GM21515 (cell line): ENCODE results near the gene IFNK.
A peak's percentile ranks its signal among the peaks of the same experiment; 100 is the strongest.
"Not testable (repeated sequence)": the region's sequence is repeated elsewhere in the genome, so short reads cannot be mapped to it uniquely, and the experiment has no call there.

Source experiments
- ATAC-seq: cut with Tn5 transposase; IDR thresholded peaks from one replicate; pipeline ENCODE4 v1.9.1; 2021; ENCODE audit not compliant: unreplicated experiment

The IFNK gene

GRCh38 chr9:27524236-27524635 is at the start of gene IFNK:
TSS of gene IFNK (plus strand) at chr9:27524290. CDS start at chr9:27524337, 47 bp downstream.
- ATAC-seq: no peak

- no peak for ATAC-seq
Observed at GRCh38 chr9:27474305-27474704, 49.8 kb upstream of the IFNK start.

GRCh38 chr9:27475057-27475595 is 49.0 kb upstream of the IFNK start:
- no peak for ATAC-seq

- ATAC-seq: no peak
Observed at GRCh38 chr9:27476870-27477515, 47.1 kb upstream of the IFNK start.

GRCh38 chr9:27478322-27478721 is 45.8 kb upstream of the IFNK start:
- no peak for ATAC-seq

- no peak for ATAC-seq
Observed at GRCh38 chr9:27482709-27483108, 41.4 kb upstream of the IFNK start.

GRCh38 chr9:27483576-27483975 is 40.5 kb upstream of the IFNK start:
- ATAC-seq: no peak

- peak; percentile 88 for ATAC-seq
Observed at GRCh38 chr9:27485158-27485557, 38.9 kb upstream of the IFNK start.

- ATAC-seq: no peak
Observed at GRCh38 chr9:27487128-27487640, 36.9 kb upstream of the IFNK start.

- ATAC-seq: no peak
Observed at GRCh38 chr9:27487927-27488326, 36.2 kb upstream of the IFNK start.

GRCh38 chr9:27489087-27489876 is 34.8 kb upstream of the IFNK start:
- peak; percentile 64 for ATAC-seq

- no peak for ATAC-seq
Observed at GRCh38 chr9:27491154-27491553, 32.9 kb upstream of the IFNK start.

GRCh38 chr9:27495480-27496134 is 28.5 kb upstream of the IFNK start:
- no peak for ATAC-seq

GRCh38 chr9:27496135-27496504 is 28.0 kb upstream of the IFNK start:
- ATAC-seq: no peak

GRCh38 chr9:27497883-27498417 is 26.1 kb upstream of the IFNK start:
- no peak for ATAC-seq

- ATAC-seq: no peak
Observed at GRCh38 chr9:27499451-27499850, 24.6 kb upstream of the IFNK start.

- ATAC-seq: not testable (repeated sequence)
Observed at GRCh38 chr9:27500902-27501301, 23.2 kb upstream of the IFNK start.

- no peak for ATAC-seq
Observed at GRCh38 chr9:27503623-27504022, 20.5 kb upstream of the IFNK start.

- ATAC-seq: no peak
Observed at GRCh38 chr9:27504259-27504658, 19.8 kb upstream of the IFNK start.

GRCh38 chr9:27505744-27506161 is 18.3 kb upstream of the IFNK start:
- no peak for ATAC-seq

GRCh38 chr9:27506981-27507380 is 17.1 kb upstream of the IFNK start:
- ATAC-seq: no peak
